HepG2 (cell line): ENCODE measurements around the gene LRRC45. TPM values are rescaled to one million over a fixed set of nuclear protein-coding genes. Genes with fewer than 3 reads are reported as not detected.

ENCODE experiments used
- ATM ChIP-seq: fragments of 450-650 bp; IDR thresholded peaks from 2 replicates; pipeline ENCODE4 v1.7.1; 2017; ENCODE audit warnings: mild to moderate bottlenecking, borderline replicate concordance
- HDAC2 ChIP-seq: sonication (generic); formaldehyde crosslinking; IDR thresholded peaks from 2 replicates; pipeline ENCODE4 v1.4.0; 2020; ENCODE audit warnings: missing genetic modification reagents
- NFKBIZ ChIP-seq: IDR thresholded peaks from 2 replicates; pipeline ENCODE4 v1.6.1; 2018; ENCODE audit warnings: missing genetic modification reagents, missing compliant biosample characterization
- POLR2G ChIP-seq: fragments of 200-400 bp; formaldehyde crosslinking; IDR thresholded peaks from 2 replicates; pipeline ENCODE4 v1.6.1; 2018; ENCODE audit warnings: mild to moderate bottlenecking, low read depth, low read length, moderate library complexity
- PREB ChIP-seq: sonication (generic); formaldehyde crosslinking; IDR thresholded peaks from 2 replicates; pipeline ENCODE4 v1.4.0; 2020; ENCODE audit warnings: missing genetic modification reagents
- ZBTB37 ChIP-seq: sonication (generic); formaldehyde crosslinking; IDR thresholded peaks from 2 replicates; pipeline ENCODE4 v1.4.0; 2020; ENCODE audit warnings: mild to moderate bottlenecking, missing genetic modification reagents
- ZNF225 ChIP-seq: sonication (generic); formaldehyde crosslinking; IDR thresholded peaks from 2 replicates; pipeline ENCODE4 v1.4.0; 2020; ENCODE audit warnings: mild to moderate bottlenecking, missing genetic modification reagents
- ZNF318 ChIP-seq: sonication (generic); formaldehyde crosslinking; IDR thresholded peaks from 2 replicates; pipeline ENCODE4 v1.4.0; 2020; ENCODE audit warnings: mild to moderate bottlenecking, missing genetic modification reagents
- ZNF512B ChIP-seq: sonication (generic); formaldehyde crosslinking; IDR thresholded peaks from 2 replicates; pipeline ENCODE4 v1.5.1; 2020; ENCODE audit warnings: missing genetic modification reagents, mild to moderate bottlenecking, borderline replicate concordance
- ZNF549 ChIP-seq: sonication (generic); formaldehyde crosslinking; IDR thresholded peaks from 2 replicates; pipeline ENCODE4 v1.5.0; 2020; ENCODE audit warnings: missing genetic modification reagents
- ZNF558 ChIP-seq: sonication (generic); formaldehyde crosslinking; IDR thresholded peaks from 2 replicates; pipeline ENCODE4 v1.9.0; 2022; ENCODE audit warnings: mild to moderate bottlenecking, missing genetic modification reagents, borderline replicate concordance
- ZNF770 ChIP-seq: sonication (generic); formaldehyde crosslinking; IDR thresholded peaks from 2 replicates; pipeline ENCODE4 v1.5.0; 2020; ENCODE audit warnings: mild to moderate bottlenecking, missing genetic modification reagents
- polyA plus RNA-seq, 8 experiments: library from polyadenylated mRNA; depleted of rRNA in 3 of 8; stranded (reverse) in 7 of 8; unstranded in 1 of 8; fragments of >200 nt; fragmentation: Illumina TruSeq in 4 of 8; extraction: Trizol in 4 of 8; gene quantifications; 2 replicates each; pipeline versions ENCODE4 v1.2.1 to v1.2.3, GENCODE V29; 2011 to 2016; ENCODE audit warnings: low read depth in 4 of 8, missing spikeins in 1 of 8, mixed read lengths in 1 of 8; ENCODE audit not compliant: insufficient read depth in 1 of 8
- total RNA-seq, 5 experiments: library from RNA; depleted of rRNA; stranded (reverse); fragments of >200 nt; fragmentation: Illumina TruSeq; extraction: Trizol; gene quantifications; 2 replicates each; pipeline ENCODE4 v1.2.3, GENCODE V29; 2016; ENCODE audit warnings: low read depth in 1 of 5

Gene LRRC45
- total and polyA plus RNA-seq, 2 of the 13 experiments (the other 11 are each of a cell fraction or from before 2014, with no cell fraction given), result 11.6 to 48.1 TPM

- peak; percentile 38 for TF ChIP-seq POLR2G
- no peak for TF ChIP-seq ZNF770
- TF ChIP-seq ZNF318, result peak; percentile 48; the same call in 1 of the 2 replicates
- no peak for TF ChIP-seq HDAC2 (CRISPR knock-in tag)
- no peak for TF ChIP-seq ZBTB37 (CRISPR knock-in tag)
- TF ChIP-seq PREB, result no peak; the same call in 1 of the 2 replicates
- TF ChIP-seq ZNF549 (CRISPR knock-in tag), result no peak
- no peak for TF ChIP-seq ZNF558 (CRISPR knock-in tag)
- peak; percentile 37; the same call in 1 of the 2 replicates for TF ChIP-seq ZNF225 (CRISPR knock-in tag)
- no peak for TF ChIP-seq ZNF512B
- TF ChIP-seq ATM, result no peak
- no peak for TF ChIP-seq NFKBIZ (CRISPR knock-in tag)
These were observed 539 bp downstream of the LRRC45 start (continued) for GRCh38 chr17:82023447-82024241.
